ENCODE data around the gene KLHL34.

GRCh38 chrX:21661316-21661715 lies 3.2 kb upstream of the KLHL34 start:
- no peak for TF ChIP-seq SP1 (IDR thresholded peaks at IDR 0.05)
- no peak for TF ChIP-seq HDGF (IDR thresholded peaks at IDR 0.05; ENCODE audit: borderline replicate concordance)
- TF ChIP-seq FOXA1 (IDR thresholded peaks at IDR 0.05), result no peak
- TF ChIP-seq ELF4 (IDR thresholded peaks at IDR 0.05), result no peak
- no peak for TF ChIP-seq PKNOX1 (IDR thresholded peaks at IDR 0.05)
- TF ChIP-seq CTBP1 (IDR thresholded peaks at IDR 0.05; ENCODE audit: borderline replicate concordance), result no peak
- no peak for TF ChIP-seq FOXM1 (IDR thresholded peaks at IDR 0.05; ENCODE audit: borderline replicate concordance)
- TF ChIP-seq FOXK2 (IDR thresholded peaks at IDR 0.05), result no peak
- no peak for TF ChIP-seq ZNF384 (IDR thresholded peaks at IDR 0.05)
